Astrocyte (in vitro differentiated cells and primary cell): ENCODE results near the gene AVP.
"Not testable (repeated sequence)": the region's sequence is repeated elsewhere in the genome, so short reads cannot be mapped to it uniquely, and the experiment has no call there.

Experiments used
- CTCF ChIP-seq: IDR thresholded peaks from 2 replicates; pipeline ENCODE4 v1.5.1; 2011; ENCODE audit warnings: low read depth, mild to moderate bottlenecking, inconsistent platforms, low read length, moderate library complexity; ENCODE audit not compliant: insufficient read depth
- EZH2 ChIP-seq: IDR thresholded peaks from 2 replicates; pipeline ENCODE4 v1.6.1; 2012; ENCODE audit warnings: mild to moderate bottlenecking, low read length, inconsistent platforms; ENCODE audit not compliant: insufficient read depth

DNA sequence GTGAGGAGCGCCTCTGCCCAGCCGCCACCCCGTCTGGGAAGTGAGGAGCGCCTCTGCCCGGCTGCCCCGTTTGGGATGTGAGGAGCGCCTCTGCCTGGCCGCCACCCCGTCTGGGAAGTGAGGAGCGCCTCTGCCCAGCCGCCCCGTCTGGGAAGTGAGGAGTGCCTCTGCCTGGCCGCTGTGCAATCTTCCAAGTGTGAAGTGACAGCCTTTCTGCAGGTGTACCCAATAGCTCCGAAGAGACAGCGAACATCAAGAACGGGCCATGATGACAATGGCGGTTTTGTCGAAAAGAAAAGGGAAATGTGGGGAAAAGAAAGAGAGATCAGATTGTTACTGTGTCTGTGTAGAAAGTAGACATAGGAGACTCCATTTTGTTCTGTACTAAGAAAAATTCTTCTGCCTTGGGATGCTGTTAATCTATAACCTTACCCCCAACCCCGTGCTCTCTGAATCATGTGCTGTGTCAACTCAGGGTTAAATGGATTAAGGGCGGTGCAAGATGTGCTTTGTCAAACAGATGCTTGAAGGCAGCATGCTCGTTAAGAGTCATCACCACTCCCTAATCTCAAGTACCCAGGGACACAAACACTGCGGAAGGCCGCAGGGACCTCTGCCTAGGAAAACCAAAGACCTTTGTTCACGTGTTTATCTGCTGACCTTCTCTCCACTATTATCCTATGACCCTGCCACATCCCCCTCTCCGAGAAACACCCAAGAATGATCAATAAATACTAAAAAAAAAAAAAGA, 41.4 kb upstream of the AVP start:
- not testable (repeated sequence) for TF ChIP-seq CTCF, EZH2
